ENCODE results near the gene ALPI.
"Not testable (repeated sequence)": the region's sequence is repeated elsewhere in the genome, so short reads cannot be mapped to it uniquely, and the experiment has no call there.

ALPI gene

GRCh38 chr2:232455426-232456255, at the start of gene ALPI:
Gene ALPI (plus strand): TSS chr2:232456153. CDS start chr2:232456200, 47 bp downstream.
- peak; percentile 39 for DNase-seq (ENCODE audit: low spot score)

DNA sequence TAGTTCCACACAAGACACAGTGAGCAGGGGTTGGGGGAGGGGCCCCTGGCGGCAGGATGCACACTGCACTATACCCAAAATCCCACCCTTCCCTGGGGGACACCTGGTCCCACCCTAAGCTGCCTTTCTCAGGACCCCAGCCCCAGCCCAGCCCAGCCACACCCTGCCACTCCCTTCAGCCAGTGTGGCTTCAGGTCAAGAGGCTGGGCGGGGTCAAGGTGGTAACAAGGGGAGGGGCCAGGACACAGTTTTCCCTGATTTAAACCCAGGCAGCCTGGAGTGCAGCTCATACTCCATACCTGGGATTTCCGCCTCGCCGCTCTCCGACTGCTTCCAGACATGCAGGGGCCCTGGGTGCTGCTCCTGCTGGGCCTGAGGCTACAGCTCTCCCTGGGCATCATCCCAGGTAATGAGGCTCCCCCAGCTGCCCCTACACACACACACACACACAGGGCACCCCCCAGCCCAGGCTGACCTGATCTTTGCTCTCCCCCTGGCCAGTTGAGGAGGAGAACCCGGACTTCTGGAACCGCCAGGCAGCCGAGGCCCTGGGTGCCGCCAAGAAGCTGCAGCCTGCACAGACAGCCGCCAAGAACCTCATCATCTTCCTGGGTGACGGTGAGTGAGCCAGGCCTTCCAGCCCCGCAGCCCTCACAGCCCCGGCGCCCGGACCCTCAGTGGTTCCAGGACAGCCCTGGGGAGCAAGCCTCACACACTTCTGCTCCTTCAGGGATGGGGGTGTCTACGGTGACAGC, 49.2 kb upstream of the ALPI start, which contains the start of gene ALPG:
Gene ALPG (plus strand): TSS at position 289 of the 755 bp plus-strand sequence. CDS start 51 bp downstream, at position 340.
- DNase-seq (ENCODE audit: low spot score) = no peak

DNA sequence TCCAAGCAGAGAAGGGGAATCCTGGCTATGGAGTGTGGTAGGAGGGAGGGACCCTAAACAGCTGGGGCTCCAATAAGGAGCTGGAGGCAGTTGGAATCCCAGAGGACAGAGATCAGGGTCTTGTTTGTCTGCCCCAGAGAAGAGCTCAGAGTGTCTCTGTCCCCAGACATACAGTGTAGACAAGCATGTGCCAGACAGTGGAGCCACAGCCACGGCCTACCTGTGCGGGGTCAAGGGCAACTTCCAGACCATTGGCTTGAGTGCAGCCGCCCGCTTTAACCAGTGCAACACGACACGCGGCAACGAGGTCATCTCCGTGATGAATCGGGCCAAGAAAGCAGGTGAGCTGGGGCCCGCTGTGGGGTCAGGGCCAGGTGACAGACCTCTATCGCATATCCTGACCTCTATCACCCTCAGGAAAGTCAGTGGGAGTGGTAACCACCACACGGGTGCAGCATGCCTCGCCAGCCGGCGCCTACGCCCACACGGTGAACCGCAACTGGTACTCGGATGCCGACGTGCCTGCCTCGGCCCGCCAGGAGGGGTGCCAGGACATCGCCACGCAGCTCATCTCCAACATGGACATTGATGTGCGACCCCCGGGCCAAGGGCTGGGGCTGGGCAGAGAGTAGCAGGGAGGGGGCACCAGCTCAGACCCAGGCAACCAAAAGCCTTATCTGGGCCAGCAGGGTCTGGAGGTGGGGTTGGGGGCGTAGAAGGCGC, 48.4 kb upstream of the ALPI start:
- not testable (repeated sequence) for DNase-seq (ENCODE audit: low spot score)

DNA sequence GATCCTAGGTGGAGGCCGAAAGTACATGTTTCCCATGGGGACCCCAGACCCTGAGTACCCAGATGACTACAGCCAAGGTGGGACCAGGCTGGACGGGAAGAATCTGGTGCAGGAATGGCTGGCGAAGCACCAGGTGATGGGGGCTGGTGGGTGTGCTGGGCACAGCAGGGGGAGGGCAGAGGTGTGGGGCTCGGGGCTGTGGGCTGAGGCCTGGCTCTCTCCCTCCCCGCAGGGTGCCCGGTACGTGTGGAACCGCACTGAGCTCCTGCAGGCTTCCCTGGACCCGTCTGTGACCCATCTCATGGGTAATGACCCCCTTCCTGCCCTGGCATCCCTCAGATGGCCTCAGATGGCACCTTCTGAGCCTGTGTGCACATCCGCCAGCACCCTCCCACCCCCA, 47.7 kb upstream of the ALPI start:
- not testable (repeated sequence) for DNase-seq (ENCODE audit: low spot score)

- not testable (repeated sequence) for DNase-seq (ENCODE audit: low spot score)
Measured at GRCh38 chr2:232409617-232410016, 46.3 kb upstream of the ALPI start.

GRCh38 chr2:232410238-232410900, 45.6 kb upstream of the ALPI start:
- DNase-seq (ENCODE audit: low spot score) = no peak

DNA sequence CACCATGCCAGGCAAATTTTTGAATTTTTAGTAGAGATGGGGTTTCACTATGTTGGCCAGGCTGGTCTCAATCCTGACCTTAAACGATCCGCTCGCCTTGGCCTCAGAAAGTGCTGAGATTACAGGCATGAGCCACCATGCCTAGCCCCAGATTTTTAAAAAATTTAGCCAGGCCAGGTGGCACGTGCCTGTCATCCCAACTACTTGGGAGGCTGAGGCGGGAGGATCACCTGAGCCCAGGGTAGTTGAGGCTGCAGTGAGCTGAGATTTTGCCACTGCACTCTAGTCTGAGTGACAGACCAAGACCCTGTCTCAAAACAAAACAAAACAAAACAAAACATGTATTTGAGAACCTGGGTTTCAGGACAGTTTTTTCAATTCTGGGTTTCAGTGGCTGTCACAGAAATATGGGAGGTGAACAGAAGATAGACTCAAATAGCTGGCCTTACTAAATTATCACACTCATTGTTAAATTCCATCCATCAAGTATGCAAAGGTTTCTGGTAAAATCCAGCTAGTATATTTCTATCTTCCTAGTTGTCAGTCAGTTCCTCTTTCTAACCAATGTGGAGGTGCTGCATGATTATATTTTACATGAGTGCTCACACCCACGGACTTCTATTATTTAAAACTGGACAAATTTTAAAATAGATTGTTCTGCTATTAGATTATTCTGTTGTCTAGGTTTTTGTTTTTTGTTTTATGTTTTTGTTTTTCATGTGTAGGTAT, 43.9 kb upstream of the ALPI start:
- no peak for DNase-seq (ENCODE audit: low spot score)

DNA sequence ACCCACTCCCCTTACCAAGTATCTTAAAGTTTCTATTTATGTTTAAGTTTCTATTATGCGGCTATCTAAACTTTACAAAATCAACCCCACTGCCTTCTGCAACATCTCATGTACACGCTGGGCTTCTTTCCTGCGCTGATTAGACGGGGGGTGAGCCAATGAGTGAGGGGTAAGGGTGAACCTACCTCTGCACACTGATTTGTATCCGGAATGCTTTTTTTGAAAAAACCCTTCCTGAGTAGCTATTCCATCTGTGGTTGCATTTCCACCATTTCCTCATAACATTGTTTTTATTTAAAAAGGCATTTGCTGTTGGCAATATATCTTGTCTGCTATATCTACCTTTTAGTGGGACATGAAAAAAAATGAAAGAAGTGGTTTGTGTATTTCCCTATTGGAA, 43.0 kb upstream of the ALPI start:
- DNase-seq (ENCODE audit: low spot score) = no peak

- no peak for DNase-seq (ENCODE audit: low spot score)
Measured at GRCh38 chr2:232415138-232415690, 40.7 kb upstream of the ALPI start.

GRCh38 chr2:232415736-232416520, 40.0 kb upstream of the ALPI start:
- DNase-seq (ENCODE audit: low spot score) = no peak

DNA sequence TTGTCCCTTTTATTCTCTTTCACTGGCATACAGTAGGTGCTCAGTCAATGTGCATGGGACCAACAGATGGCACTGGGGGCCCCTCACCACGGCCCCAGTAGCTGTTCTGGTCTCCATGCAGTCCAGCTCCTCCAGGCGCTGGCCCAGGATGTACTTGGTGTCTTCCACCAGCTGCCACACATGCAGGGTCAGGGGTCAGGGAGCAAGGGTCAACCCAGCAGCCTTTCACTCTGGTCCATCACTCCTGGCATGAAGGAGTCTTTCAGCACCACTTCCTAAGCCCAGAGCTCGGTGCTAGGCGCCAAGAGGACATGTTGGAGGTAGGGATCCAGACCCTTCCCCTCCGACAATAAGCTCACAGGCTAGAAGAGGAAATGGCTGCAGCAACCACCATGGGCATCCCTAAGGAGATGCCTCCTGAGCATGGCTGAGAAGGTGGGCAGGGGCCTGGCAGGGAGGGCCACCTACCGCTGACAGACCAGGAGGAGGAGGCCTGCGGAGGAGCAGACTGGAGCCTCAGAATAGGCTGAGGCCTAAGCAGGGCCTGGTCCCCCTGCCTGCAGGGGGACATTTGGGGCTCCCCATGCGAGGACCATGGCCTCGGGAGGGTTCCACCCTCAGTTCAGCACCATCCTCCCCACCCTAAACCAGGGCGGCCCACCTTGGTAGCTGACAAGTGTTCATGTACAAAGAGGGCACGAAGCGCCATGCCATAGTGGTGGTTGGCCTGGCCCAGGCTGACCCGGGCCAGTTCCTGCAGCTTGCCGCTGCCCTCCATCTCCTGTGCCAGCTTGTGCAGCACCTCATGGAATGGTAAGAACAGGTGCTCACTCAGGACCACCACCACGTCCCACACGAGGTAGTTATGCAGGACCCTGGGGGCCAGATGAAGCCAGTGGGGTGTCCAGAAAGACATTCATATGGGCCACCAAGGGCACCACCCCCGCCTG, 39.2 kb upstream of the ALPI start:
- no peak for DNase-seq (ENCODE audit: low spot score)

DNA sequence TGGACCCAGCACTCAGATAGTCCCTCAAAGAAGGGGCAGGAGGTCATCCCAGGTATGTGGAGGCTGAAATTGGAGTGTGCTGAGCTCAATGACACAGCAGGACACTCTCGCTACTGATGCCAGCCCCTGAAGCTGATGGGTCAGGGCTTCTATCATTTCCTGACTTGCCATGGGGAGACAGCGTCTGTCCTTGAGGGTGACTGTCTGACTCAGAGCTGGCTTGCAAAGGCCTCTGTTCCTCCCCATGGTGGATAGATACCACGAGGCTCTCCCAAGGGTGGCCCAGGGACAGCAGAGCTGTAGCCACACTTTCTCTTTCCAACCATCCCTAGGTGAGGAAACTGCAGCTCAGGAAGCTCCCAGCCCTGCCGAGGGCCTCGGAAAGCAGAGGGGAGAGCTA, 38.5 kb upstream of the ALPI start:
- no peak for DNase-seq (ENCODE audit: low spot score)

- no peak for DNase-seq (ENCODE audit: low spot score)
Measured at GRCh38 chr2:232418056-232418455, 37.9 kb upstream of the ALPI start.

DNA sequence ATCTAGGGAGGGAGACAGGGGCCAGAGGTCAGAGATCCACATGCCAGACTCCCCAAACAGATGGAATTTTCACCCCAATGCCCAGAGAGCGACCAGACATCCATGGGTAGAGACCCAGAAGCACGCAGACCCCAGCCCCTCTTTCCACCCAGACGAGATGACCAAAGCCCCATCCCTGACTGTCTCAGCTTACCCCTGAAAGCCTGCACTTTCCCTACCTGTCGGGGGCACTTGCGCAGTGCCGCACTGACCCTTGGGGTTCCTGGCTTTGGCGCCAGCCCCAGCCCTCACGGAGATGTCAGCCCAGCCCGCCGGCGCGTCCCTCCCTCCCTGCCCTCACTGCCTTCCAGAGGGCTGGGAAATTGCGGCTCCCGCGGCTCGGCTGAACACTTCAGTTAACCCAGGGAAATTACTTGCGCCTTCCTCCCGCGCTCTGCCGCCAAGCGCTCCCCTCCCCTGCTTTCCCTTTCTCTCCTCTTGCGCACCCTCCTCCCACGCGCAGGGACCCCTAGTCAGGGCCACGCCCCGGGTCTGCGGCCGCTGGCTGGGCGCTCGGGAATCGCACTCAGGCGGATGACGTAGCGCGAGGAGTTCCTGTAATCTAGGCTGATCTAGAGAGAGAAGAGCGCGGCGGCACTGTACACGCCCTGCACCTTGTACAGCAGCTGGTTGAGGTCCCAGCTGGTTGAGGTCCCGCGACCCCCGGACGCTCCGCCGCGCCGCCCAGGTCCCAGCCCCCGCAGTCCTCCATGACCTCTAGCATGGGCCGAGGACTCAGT, 37.3 kb upstream of the ALPI start:
- DNase-seq (ENCODE audit: low spot score) = no peak

GRCh38 chr2:232419245-232420072, 36.5 kb upstream of the ALPI start:
- DNase-seq (ENCODE audit: low spot score) = no peak

DNA sequence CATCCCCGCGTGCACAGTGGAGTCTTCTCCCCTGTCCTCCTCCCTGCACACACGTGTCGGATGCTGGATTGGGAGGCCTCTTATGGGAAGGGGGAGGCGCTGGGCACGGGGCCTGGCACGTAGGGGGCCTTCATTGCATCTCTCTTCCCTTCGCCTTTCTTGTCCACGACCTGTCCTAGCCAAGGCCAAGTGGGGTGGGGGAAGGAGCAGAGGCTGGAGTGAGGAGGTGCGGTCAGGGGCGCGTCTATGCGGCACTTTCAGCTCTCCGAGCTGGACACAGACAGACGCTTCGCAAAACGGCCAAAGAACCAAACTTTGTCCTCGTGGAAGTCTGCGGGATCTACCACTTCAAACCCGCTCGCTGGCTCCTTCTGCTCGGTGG, 35.9 kb upstream of the ALPI start:
- no peak for DNase-seq (ENCODE audit: low spot score)

DNA sequence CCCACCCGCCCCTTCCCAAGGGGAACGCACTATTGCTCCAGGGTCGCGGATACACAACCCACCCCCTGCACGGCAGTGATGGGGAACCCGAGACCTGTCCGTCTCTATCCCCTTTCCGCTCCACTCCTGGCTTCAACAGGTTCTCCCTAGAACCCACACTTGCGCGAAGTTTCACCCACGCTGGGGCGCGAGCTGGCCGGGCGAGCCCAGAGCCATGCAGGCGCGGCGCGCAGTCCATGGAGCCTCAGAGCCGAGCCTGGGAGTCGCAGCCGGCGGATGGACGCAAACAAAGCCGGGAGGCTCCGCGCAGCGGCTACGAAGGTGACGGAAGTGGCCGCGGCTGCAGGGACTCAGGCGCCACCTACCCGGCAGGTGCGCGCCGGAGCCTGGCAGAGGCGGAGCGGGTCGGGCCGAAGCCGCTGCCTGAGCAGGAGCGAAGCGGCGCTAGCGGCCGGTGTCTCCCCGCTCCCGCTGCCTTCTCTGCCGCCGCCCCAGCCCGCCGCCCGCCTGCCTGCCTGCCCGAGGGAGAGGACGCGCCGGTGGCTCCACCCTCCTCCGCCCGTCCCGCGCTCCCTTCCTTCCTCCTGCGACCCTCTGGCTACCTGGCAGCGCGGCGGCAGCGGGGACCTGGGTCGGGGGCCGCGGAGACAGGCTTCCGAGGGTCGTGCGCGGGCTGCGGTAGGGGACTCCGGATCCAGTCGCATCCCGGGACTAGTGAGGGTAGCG, 35.3 kb upstream of the ALPI start:
- DNase-seq (ENCODE audit: low spot score) = peak; percentile 72
